ENCODE data around the gene VSIG2.

Gene VSIG2

GRCh38 chr11:124769806-124770774 is 18.0 kb upstream of the VSIG2 start:
- TF ChIP-seq CTCF (IDR thresholded peaks at IDR 0.05; ENCODE audit: low read depth, low read length): no peak
- TF ChIP-seq EZH2phosphoT487 (IDR thresholded peaks at IDR 0.05; ENCODE audit: low read depth): no peak
- Histone ChIP-seq H2AFZ (ENCODE audit: low read depth, low read length) (no peak overlapping the region), H4K20me1 (ENCODE audit: insufficient read depth, low read length) (no peaks in the 10 kb centered on the region), H3K9me3 (ENCODE audit: insufficient read depth, low read length) (no peaks in the 10 kb centered on the region), H3K79me2 (ENCODE audit: low read length) (no peaks in the 10 kb centered on the region), H3K27ac (ENCODE audit: low read length) (no peak overlapping the region), H3K4me3 (ENCODE audit: low read length) (no peak overlapping the region), H3K9ac (ENCODE audit: low read length) (no peak overlapping the region), H3K27me3 (ENCODE audit: low read depth, low read length) (no peaks in the 10 kb centered on the region), H3K4me1 (ENCODE audit: low read length) (no peaks in the 10 kb centered on the region), H3K4me2 (ENCODE audit: low read length) (no peak overlapping the region), H3K36me3 (replicated peaks; ENCODE audit: low read depth, low read length) (peaks cover 12% of the 10 kb centered on the region)

- Histone ChIP-seq H3K27ac (ENCODE audit: low read length) (no peak overlapping the region), H3K79me2 (ENCODE audit: low read length) (no peaks in the 10 kb centered on the region), H3K9me3 (ENCODE audit: insufficient read depth, low read length) (no peaks in the 10 kb centered on the region), H3K4me2 (ENCODE audit: low read length) (no peak overlapping the region), H3K9ac (ENCODE audit: low read length) (no peak overlapping the region), H2AFZ (ENCODE audit: low read depth, low read length) (no peak overlapping the region), H3K36me3 (replicated peaks; ENCODE audit: low read depth, low read length) (peaks cover 12% of the 10 kb centered on the region), H3K4me3 (ENCODE audit: low read length) (no peak overlapping the region), H3K4me1 (ENCODE audit: low read length) (no peaks in the 10 kb centered on the region), H4K20me1 (ENCODE audit: insufficient read depth, low read length) (no peaks in the 10 kb centered on the region), H3K27me3 (ENCODE audit: low read depth, low read length) (no peaks in the 10 kb centered on the region)
- TF ChIP-seq CTCF (IDR thresholded peaks at IDR 0.05; ENCODE audit: low read depth, low read length): no peak
- TF ChIP-seq EZH2phosphoT487 (IDR thresholded peaks at IDR 0.05; ENCODE audit: low read depth): no peak
Observed at GRCh38 chr11:124768914-124769313, 16.9 kb upstream of the VSIG2 start.

- no peaks in the 10 kb centered on the region for H3K79me2 ChIP-seq (ENCODE audit: low read length)
- TF ChIP-seq CTCF (IDR thresholded peaks at IDR 0.05; ENCODE audit: low read depth, low read length) (no peak), EZH2phosphoT487 (IDR thresholded peaks at IDR 0.05; ENCODE audit: low read depth) (no peak)
- H4K20me1 ChIP-seq (ENCODE audit: insufficient read depth, low read length): peaks cover 5% of the 10 kb centered on the region; the same call in 1 of the 2 replicates
- peaks cover 8% of the 10 kb centered on the region for H3K4me1 ChIP-seq (ENCODE audit: low read length)
- no peaks in the 10 kb centered on the region for H3K9me3 ChIP-seq (ENCODE audit: insufficient read depth, low read length)
- H3K4me2 ChIP-seq (ENCODE audit: low read length): no peak overlapping the region
- H3K9ac ChIP-seq (ENCODE audit: low read length): no peak overlapping the region
- no peak overlapping the region for H2AFZ ChIP-seq (ENCODE audit: low read depth, low read length)
- no peak overlapping the region for H3K4me3 ChIP-seq (ENCODE audit: low read length)
- H3K36me3 ChIP-seq (replicated peaks; ENCODE audit: low read depth, low read length): peaks cover 7% of the 10 kb centered on the region
- no peak overlapping the region for H3K27ac ChIP-seq (ENCODE audit: low read length)
- H3K27me3 ChIP-seq (ENCODE audit: low read depth, low read length): peaks cover 8% of the 10 kb centered on the region; the same call in 1 of the 2 replicates
Observed at GRCh38 chr11:124766156-124766555, 14.1 kb upstream of the VSIG2 start.

GRCh38 chr11:124763156-124763947 is 11.3 kb upstream of the VSIG2 start:
- Histone ChIP-seq H3K4me1 (ENCODE audit: low read length) (peaks cover 8% of the 10 kb centered on the region), H3K4me2 (ENCODE audit: low read length) (peak overlapping the region; percentile 94), H3K36me3 (replicated peaks; ENCODE audit: low read depth, low read length) (peaks cover 3% of the 10 kb centered on the region), H3K27ac (ENCODE audit: low read length) (no peak overlapping the region), H2AFZ (ENCODE audit: low read depth, low read length) (peak overlapping the region; percentile 66), H3K27me3 (ENCODE audit: low read depth, low read length) (peaks cover 17% of the 10 kb centered on the region; the same call in 1 of the 2 replicates), H3K79me2 (ENCODE audit: low read length) (no peaks in the 10 kb centered on the region), H3K4me3 (ENCODE audit: low read length) (peak overlapping the region; percentile 90), H3K9me3 (ENCODE audit: insufficient read depth, low read length) (no peaks in the 10 kb centered on the region), H3K9ac (ENCODE audit: low read length) (peak overlapping the region; percentile 60), H4K20me1 (ENCODE audit: insufficient read depth, low read length) (peaks cover 5% of the 10 kb centered on the region; the same call in 1 of the 2 replicates)
- TF ChIP-seq EZH2phosphoT487 (IDR thresholded peaks at IDR 0.05; ENCODE audit: low read depth) (no peak), CTCF (IDR thresholded peaks at IDR 0.05; ENCODE audit: low read depth, low read length) (peak; percentile 71)
